HG03342 (cell line): ENCODE results near the gene CCDC192.
"Not testable (repeated sequence)": the region's sequence is repeated elsewhere in the genome, so short reads cannot be mapped to it uniquely, and the experiment has no call there.

Experiments
- ATAC-seq: cut with Tn5 transposase; IDR thresholded peaks from one replicate; pipeline ENCODE4 v1.9.1; 2021; ENCODE audit warnings: mild to moderate bottlenecking, moderate library complexity; ENCODE audit not compliant: unreplicated experiment

The CCDC192 gene

GRCh38 chr5:127758766-127759283, 55.6 kb downstream of the CCDC192 start:
- no peak for ATAC-seq

- no peak for ATAC-seq
Observed at GRCh38 chr5:127761869-127762268, 58.7 kb downstream of the CCDC192 start.

GRCh38 chr5:127762412-127762811, 59.2 kb downstream of the CCDC192 start:
- ATAC-seq: no peak

- no peak for ATAC-seq
Observed at GRCh38 chr5:127766676-127767335, 63.6 kb downstream of the CCDC192 start.

- ATAC-seq: no peak
Observed at GRCh38 chr5:127769386-127769785, 66.2 kb downstream of the CCDC192 start.

GRCh38 chr5:127770272-127770671, 67.1 kb downstream of the CCDC192 start:
- no peak for ATAC-seq

- ATAC-seq: no peak
Observed at GRCh38 chr5:127772531-127772930, 69.3 kb downstream of the CCDC192 start.

- ATAC-seq: no peak
Observed at GRCh38 chr5:127774221-127774620, 71.0 kb downstream of the CCDC192 start.

- no peak for ATAC-seq
Observed at GRCh38 chr5:127776477-127776876, 73.3 kb downstream of the CCDC192 start.

GRCh38 chr5:127777957-127778356, 74.8 kb downstream of the CCDC192 start:
- ATAC-seq: no peak

- ATAC-seq: not testable (repeated sequence)
Observed at GRCh38 chr5:127782450-127782849, 79.3 kb downstream of the CCDC192 start.

GRCh38 chr5:127785098-127785927, 82.1 kb downstream of the CCDC192 start:
- peak; percentile 79 for ATAC-seq

- no peak for ATAC-seq
Observed at GRCh38 chr5:127791439-127791838, 88.2 kb downstream of the CCDC192 start.

- not testable (repeated sequence) for ATAC-seq
Observed at GRCh38 chr5:127791908-127792307, 88.7 kb downstream of the CCDC192 start.

GRCh38 chr5:127793052-127793451, 89.9 kb downstream of the CCDC192 start:
- ATAC-seq: no peak

- no peak for ATAC-seq
Observed at GRCh38 chr5:127793879-127794278, 90.7 kb downstream of the CCDC192 start.

- ATAC-seq: no peak
Observed at GRCh38 chr5:127796211-127796610, 93.0 kb downstream of the CCDC192 start.

GRCh38 chr5:127799293-127799905, 96.2 kb downstream of the CCDC192 start:
- no peak for ATAC-seq

- no peak for ATAC-seq
Observed at GRCh38 chr5:127801751-127802476, 98.7 kb downstream of the CCDC192 start.

- ATAC-seq: no peak
Observed at GRCh38 chr5:127802477-127802865, 99.3 kb downstream of the CCDC192 start.

- ATAC-seq: no peak
Observed at GRCh38 chr5:127804886-127805426, 101.8 kb downstream of the CCDC192 start.
